Large intestine (tissue), 3 donors: ENCODE measurements around the gene TBC1D10B. TPM values are rescaled to one million over a fixed set of nuclear protein-coding genes. Genes with fewer than 3 reads are reported as not detected.

Experiments used
- DNase-seq, 2 donors: peaks; one replicate each; pipeline versions ENCODE4 v3.0.0 to v3.0.0-alpha.2; 2013
- H3K27ac ChIP-seq: one replicate; pipeline ENCODE4 v1.5.1; 2013; ENCODE audit warnings: low read length
- H3K27me3 ChIP-seq: 2 replicates; pipeline ENCODE4 v1.6.1; 2013; ENCODE audit warnings: low read length; ENCODE audit not compliant: control insufficient read depth, insufficient read depth
- H3K36me3 ChIP-seq: 2 replicates; pipeline ENCODE4 v1.6.1; 2013; ENCODE audit warnings: low read length; ENCODE audit not compliant: control insufficient read depth, insufficient read depth
- H3K4me1 ChIP-seq: one replicate; pipeline ENCODE4 v1.6.1; 2013; ENCODE audit warnings: low read length; ENCODE audit not compliant: control insufficient read depth, insufficient read depth
- H3K4me3 ChIP-seq: one replicate; pipeline ENCODE4 v1.5.1; 2013; ENCODE audit warnings: low read length
- H3K9me3 ChIP-seq: one replicate; pipeline ENCODE4 v1.6.1; 2013; ENCODE audit warnings: mild to moderate bottlenecking, low read depth, low read length, moderate library complexity; ENCODE audit not compliant: control insufficient read depth
- WGBS: methylation state at CpG from one replicate; pipeline ENCODE4 v1.1.5; 2013; ENCODE audit warnings: low lambda C conversion rate; ENCODE audit not compliant: insufficient coverage; 5-methylcytosine and 5-hydroxymethylcytosine counted together
- polyA plus RNA-seq: library from polyadenylated mRNA; unstranded; fragments of 120-200 nt; gene quantifications from one replicate; pipeline ENCODE4 v1.2.1, GENCODE V29; 2013

Gene TBC1D10B
- polyA plus RNA-seq, 1 donor, result 41.5 TPM

GRCh38 chr16:30409125-30410060 lies 39.1 kb upstream of the TBC1D10B start:
- peaks cover 18% of the 10 kb centered on the region for H3K36me3 ChIP-seq
- no peaks in the 10 kb centered on the region for H3K9me3 ChIP-seq
- H3K27ac ChIP-seq, result no peak overlapping the region
- WGBS, result 100% methylated on average over 1 of the region's 15 CpGs
- H3K27me3 ChIP-seq, result no peaks in the 10 kb centered on the region
- peak; percentile 80 to 85 for DNase-seq
- H3K4me1 ChIP-seq, result peaks cover 7% of the 10 kb centered on the region
- H3K4me3 ChIP-seq, result no peak overlapping the region

DNA sequence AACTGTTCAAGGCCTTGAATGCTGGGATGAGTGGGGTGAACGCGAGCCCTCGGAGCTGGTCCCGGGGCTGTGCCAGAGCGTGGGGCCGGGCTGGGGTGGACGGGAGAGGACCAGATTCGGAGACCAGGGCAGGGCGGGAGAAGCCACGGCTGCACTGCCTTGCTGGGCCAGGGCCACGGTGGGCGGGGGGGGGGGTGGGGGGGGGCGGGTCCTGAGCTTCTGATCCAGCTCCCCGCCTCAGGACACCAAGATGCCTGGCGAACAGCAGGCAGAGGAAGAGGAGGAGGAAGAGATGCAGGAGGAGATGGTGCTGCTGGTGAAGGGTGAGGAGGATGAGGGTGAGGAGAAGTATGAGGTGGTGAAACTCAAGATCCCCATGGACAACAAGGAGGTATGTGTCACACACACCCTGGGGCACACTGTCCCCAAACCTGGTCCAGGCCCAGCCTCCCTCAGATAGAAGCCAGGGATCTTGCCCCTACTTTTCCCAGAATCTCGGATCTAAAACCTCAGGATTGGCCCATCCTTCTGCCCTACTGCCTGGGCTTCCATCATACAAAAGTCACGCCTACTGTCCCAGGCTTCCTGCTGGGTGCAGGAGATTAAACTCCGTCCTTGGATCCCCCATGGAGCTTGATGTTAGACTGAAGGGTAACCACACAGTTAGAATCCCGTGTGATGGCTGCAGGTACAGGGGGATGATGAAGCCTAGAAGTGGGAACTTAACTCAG lies 37.7 kb upstream of the TBC1D10B start:
- no peak for DNase-seq
- Histone ChIP-seq H3K27me3 (no peaks in the 10 kb centered on the region), H3K36me3 (peaks cover 11% of the 10 kb centered on the region), H3K4me3 (peak overlapping the region; percentile 86), H3K27ac (no peak overlapping the region), H3K9me3 (no peaks in the 10 kb centered on the region), H3K4me1 (peaks cover 7% of the 10 kb centered on the region)
- no CpG with 5 or more reads among the region's 19 CpGs for WGBS

GRCh38 chr16:30407102-30407803 lies 37.0 kb upstream of the TBC1D10B start, which contains the start of gene ZNF771:
ZNF771 (plus strand) TSS chr16:30407606; CDS start chr16:30408054, 448 bp downstream.
- WGBS, result no CpG with 5 or more reads among the region's 65 CpGs
- Histone ChIP-seq H3K27me3 (no peaks in the 10 kb centered on the region), H3K36me3 (peaks cover 11% of the 10 kb centered on the region), H3K4me1 (peaks cover 7% of the 10 kb centered on the region), H3K4me3 (peak within 1 kb of the TSS; percentile 86), H3K27ac (peak within 1 kb of the TSS; percentile 82), H3K9me3 (no peaks in the 10 kb centered on the region)
- DNase-seq, result peak; percentile 84 to 95

DNA sequence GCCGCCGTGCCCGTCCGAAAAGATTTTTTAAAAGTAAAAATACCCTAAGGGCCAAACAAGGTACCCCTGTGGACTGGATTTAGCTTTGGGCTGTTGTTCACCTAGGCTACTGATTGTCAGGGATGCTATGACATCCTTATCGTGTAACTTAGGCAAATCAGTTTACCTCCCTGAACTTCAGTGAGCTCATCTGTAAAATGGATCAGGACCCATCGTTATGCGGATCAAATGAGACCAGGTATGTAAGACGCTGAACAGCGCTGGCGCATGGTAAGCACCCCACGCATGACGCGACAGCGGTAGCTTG lies 36.5 kb upstream of the TBC1D10B start:
- peaks cover 7% of the 10 kb centered on the region for H3K4me1 ChIP-seq
- WGBS, result no CpG with 5 or more reads among the region's 14 CpGs
- H3K27me3 ChIP-seq, result no peaks in the 10 kb centered on the region
- H3K27ac ChIP-seq, result peak overlapping the region; percentile 82
- no peaks in the 10 kb centered on the region for H3K9me3 ChIP-seq
- DNase-seq, result no peak
- peak overlapping the region; percentile 86 for H3K4me3 ChIP-seq
- H3K36me3 ChIP-seq, result peaks cover 6% of the 10 kb centered on the region

DNA sequence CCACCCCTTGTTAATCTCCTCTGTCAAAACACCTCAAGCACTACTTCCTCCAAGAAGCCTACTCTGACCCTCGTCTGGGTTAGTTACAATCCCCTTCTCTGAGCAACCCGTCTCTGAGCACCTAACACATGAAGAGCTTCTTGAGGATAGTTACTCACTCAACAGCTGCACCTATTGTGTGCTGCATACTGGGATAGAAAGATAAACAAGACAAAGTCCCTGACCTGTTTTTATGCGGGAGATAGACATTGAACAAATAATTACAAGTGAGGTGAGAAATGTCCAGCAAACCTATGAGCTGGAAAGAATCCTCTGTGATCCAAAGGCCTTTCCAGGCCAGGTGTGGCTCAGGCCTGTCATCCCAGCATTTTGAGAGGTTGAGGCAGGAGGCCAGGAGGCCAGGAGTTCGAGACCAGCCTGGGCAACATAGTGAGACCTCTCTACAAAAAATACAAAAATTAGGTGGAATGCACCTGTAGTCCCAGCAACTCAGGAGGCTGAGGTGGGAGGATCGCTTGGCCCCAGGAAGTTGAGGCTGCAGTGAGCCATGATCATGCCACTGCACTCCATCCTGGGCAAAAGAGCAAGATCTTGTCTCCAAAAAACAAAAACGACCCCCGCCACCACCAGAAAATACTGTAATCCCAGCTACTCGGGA lies 31.6 kb upstream of the TBC1D10B start:
- peak in 1 of 2 donors; percentile 66 for DNase-seq
- peaks cover 12% of the 10 kb centered on the region for H3K4me1 ChIP-seq
- H3K9me3 ChIP-seq, result peaks cover 7% of the 10 kb centered on the region
- no CpG with 5 or more reads among the region's 8 CpGs for WGBS
- H3K36me3 ChIP-seq, result peaks cover 16% of the 10 kb centered on the region
- no peak overlapping the region for H3K4me3 ChIP-seq
- H3K27me3 ChIP-seq, result no peaks in the 10 kb centered on the region
- H3K27ac ChIP-seq, result no peak overlapping the region

DNA sequence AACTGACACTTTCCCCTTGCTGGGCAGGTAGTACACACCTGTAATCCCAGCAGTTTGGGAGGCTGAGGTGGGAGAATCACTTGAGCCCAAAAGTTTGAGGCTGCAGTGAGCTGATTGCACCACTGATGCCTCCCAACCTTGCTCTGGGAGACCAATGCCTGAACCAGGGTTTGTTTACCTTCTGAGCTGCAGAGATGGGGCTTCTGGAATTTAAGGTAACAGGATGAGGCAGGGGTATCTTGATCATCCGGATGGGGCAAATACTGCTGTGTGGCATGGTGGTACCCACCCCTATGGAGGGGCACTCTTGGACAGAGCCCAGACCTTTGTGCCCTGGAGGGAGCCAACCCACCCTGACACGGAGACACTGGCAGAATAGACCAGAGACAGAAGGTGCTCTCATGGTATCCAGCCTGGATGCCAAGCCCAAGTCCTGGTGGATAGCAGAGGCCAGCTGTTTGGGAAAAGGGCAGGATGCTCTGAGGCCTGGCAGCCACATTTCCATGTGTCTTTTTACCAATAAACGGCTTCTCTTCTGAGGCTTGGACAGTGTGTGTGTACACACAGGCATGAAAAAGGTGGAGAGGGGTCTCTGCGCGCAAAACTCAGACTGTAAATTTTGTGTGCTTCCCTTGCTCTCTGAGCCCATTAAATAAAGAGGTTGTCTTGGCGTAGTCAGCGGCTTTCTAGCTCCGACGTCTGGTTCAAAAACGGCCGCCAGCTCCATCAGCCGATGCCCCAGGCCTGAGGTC lies 29.3 kb upstream of the TBC1D10B start:
- DNase-seq, result peak in 1 of 2 donors; percentile 1
- Histone ChIP-seq H3K27ac (peak overlapping the region; percentile 87), H3K4me3 (peak overlapping the region; percentile 81), H3K9me3 (peaks cover 7% of the 10 kb centered on the region), H3K4me1 (peaks cover 21% of the 10 kb centered on the region), H3K27me3 (no peaks in the 10 kb centered on the region), H3K36me3 (peaks cover 16% of the 10 kb centered on the region)
- WGBS, result no CpG with 5 or more reads among the region's 12 CpGs

DNA sequence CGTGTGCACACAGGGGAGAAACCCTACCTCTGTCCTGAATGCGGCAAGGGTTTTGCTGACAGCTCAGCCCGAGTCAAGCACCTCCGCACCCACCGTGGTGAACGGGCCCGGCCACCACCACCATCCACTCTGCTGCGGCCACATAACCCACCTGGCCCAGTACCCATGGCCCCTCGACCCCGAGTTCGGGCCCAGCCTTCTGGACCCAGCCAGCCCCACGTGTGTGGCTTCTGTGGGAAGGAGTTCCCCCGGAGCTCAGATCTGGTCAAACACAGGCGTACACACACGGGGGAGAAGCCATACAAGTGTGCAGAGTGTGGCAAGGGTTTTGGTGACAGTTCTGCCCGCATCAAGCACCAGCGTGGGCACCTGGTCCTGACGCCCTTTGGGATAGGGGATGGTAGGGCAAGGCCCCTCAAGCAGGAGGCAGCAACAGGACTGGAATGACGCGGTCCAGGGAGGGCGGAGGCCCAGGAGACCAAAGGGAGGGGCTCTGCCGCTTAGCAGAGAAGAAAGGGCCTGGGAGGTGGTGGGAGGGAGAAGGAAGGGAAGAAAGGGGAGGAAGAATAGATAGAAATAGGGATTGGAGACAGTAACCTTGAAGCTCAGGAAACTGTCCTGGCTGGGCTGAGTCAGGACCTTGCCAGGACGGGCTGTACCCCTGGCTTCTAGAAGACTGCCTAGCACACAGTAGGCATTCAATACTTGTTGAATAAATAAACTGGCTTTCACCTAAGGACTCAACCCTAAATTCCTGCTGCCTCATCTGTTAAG lies 28.6 kb upstream of the TBC1D10B start:
- Histone ChIP-seq H3K4me1 (peaks cover 27% of the 10 kb centered on the region), H3K27me3 (no peaks in the 10 kb centered on the region), H3K9me3 (peaks cover 7% of the 10 kb centered on the region), H3K36me3 (peaks cover 16% of the 10 kb centered on the region), H3K4me3 (no peak overlapping the region), H3K27ac (peak overlapping the region; percentile 87)
- WGBS, result 54% methylated on average over 2 of the region's 23 CpGs
- DNase-seq, result no peak

DNA sequence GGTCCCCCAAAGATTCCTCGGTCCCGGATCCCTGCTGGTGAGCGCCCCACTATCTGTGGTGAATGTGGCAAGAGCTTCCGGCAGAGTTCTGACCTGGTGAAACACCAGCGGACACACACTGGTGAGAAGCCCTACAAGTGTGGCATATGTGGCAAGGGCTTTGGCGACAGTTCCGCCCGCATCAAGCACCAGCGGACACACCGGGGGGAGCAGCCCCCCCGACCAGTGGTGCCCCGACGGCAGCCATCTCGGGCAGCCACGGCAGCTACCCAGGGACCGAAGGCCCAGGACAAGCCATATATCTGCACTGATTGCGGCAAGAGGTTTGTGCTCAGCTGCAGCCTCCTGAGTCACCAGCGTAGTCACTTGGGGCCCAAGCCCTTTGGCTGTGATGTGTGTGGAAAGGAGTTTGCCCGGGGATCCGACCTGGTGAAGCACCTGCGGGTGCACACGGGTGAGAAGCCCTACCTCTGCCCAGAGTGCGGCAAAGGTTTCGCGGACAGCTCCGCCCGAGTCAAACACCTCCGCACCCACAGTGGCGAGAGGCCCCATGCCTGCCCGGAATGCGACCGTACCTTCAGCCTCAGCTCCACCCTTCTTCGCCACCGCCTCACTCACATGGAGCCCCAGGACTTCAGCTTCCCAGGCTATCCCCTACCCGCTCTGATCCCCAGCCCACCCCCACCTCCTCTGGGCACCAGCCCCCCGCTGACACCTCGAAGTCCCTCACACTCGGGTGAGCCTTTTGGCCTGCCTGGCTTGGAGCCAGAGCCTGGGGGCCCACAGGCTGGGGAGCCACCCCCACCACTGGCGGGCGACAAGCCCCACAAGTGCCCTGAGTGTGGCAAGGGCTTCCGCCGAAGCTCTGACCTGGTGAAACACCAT lies 27.7 kb upstream of the TBC1D10B start:
- Histone ChIP-seq H3K36me3 (peaks cover 16% of the 10 kb centered on the region), H3K9me3 (peaks cover 7% of the 10 kb centered on the region), H3K4me1 (peaks cover 27% of the 10 kb centered on the region), H3K4me3 (no peak overlapping the region), H3K27ac (no peak overlapping the region), H3K27me3 (no peaks in the 10 kb centered on the region)
- peak in 1 of 2 donors; percentile 1 for DNase-seq
- WGBS, result no CpG with 5 or more reads among the region's 42 CpGs
